Karpas-422 (cell line): ENCODE results near the gene NFYC. TPM values are rescaled to one million over a fixed set of nuclear protein-coding genes. Genes with fewer than 3 reads are reported as not detected.

Experiments
- DNase-seq: peaks from one replicate; pipeline ENCODE4 v3.0.0-alpha.2; 2015
- H2AFZ ChIP-seq: fragments of 200-600 bp; sonication (generic); 2 replicates; pipeline ENCODE4 v1.6.1; 2014; ENCODE audit warnings: antibody characterized with exemption, low read length, mixed read lengths
- H3K27ac ChIP-seq: fragments of 200-600 bp; sonication (generic); 2 replicates; pipeline ENCODE4 v1.5.1; 2014; ENCODE audit warnings: mild to moderate bottlenecking, low read length, moderate library complexity
- H3K27me3 ChIP-seq: fragments of 200-600 bp; sonication (generic); 2 replicates; pipeline ENCODE4 v1.6.1; 2014; ENCODE audit warnings: low read length, mixed read lengths
- H3K36me3 ChIP-seq: fragments of 200-600 bp; sonication (generic); 2 replicates; pipeline ENCODE4 v1.6.1; 2014; ENCODE audit warnings: low read length, mixed read lengths; ENCODE audit not compliant: insufficient read depth
- H3K4me1 ChIP-seq: fragments of 200-600 bp; sonication (generic); 2 replicates; pipeline ENCODE4 v1.6.1; 2014; ENCODE audit warnings: mild to moderate bottlenecking, low read length, mixed read lengths
- H3K4me2 ChIP-seq: fragments of 200-600 bp; sonication (generic); 2 replicates; pipeline ENCODE4 v1.6.1; 2014; ENCODE audit warnings: low read length, low read depth, mild to moderate bottlenecking; ENCODE audit not compliant: poor library complexity, severe bottlenecking
- H3K4me3 ChIP-seq: fragments of 200-600 bp; sonication (generic); 2 replicates; pipeline ENCODE4 v1.5.1; 2014; ENCODE audit warnings: mild to moderate bottlenecking, antibody characterized with exemption, low read length, mixed read lengths
- H3K79me2 ChIP-seq: fragments of 200-600 bp; sonication (generic); 2 replicates; pipeline ENCODE4 v1.6.1; 2014; ENCODE audit warnings: mild to moderate bottlenecking, low read length, mixed read lengths
- H3K9ac ChIP-seq: fragments of 200-600 bp; sonication (generic); 2 replicates; pipeline ENCODE4 v1.6.0; 2014; ENCODE audit warnings: low read length
- H3K9me2 ChIP-seq: fragments of 200-600 bp; sonication (generic), shearing (Covaris generic); replicated peaks from 2 replicates; pipeline ENCODE4 v1.6.0; 2014; ENCODE audit warnings: mild to moderate bottlenecking, low read length, moderate library complexity; ENCODE audit not compliant: insufficient read depth
- H3K9me3 ChIP-seq: fragments of 300-700, 200-600 bp; sonication (generic); 2 replicates; pipeline ENCODE4 v1.6.1; 2014; ENCODE audit warnings: low read length, mixed read lengths
- H4K20me1 ChIP-seq: fragments of 200-600 bp; sonication (generic); 2 replicates; pipeline ENCODE4 v1.6.1; 2014; ENCODE audit warnings: mild to moderate bottlenecking, antibody characterized with exemption, low read length, low read depth; ENCODE audit not compliant: insufficient read depth
- total RNA-seq: library from RNA; depleted of rRNA; stranded (reverse); fragments of >200 nt; shearing (Covaris generic); gene quantifications from 2 replicates; pipeline ENCODE4 v1.2.3, GENCODE V29; 2014; ENCODE audit warnings: low replicate concordance

NFYC gene
- total RNA-seq, 1 experiment from 2014 or later: 62.6 TPM

DNA sequence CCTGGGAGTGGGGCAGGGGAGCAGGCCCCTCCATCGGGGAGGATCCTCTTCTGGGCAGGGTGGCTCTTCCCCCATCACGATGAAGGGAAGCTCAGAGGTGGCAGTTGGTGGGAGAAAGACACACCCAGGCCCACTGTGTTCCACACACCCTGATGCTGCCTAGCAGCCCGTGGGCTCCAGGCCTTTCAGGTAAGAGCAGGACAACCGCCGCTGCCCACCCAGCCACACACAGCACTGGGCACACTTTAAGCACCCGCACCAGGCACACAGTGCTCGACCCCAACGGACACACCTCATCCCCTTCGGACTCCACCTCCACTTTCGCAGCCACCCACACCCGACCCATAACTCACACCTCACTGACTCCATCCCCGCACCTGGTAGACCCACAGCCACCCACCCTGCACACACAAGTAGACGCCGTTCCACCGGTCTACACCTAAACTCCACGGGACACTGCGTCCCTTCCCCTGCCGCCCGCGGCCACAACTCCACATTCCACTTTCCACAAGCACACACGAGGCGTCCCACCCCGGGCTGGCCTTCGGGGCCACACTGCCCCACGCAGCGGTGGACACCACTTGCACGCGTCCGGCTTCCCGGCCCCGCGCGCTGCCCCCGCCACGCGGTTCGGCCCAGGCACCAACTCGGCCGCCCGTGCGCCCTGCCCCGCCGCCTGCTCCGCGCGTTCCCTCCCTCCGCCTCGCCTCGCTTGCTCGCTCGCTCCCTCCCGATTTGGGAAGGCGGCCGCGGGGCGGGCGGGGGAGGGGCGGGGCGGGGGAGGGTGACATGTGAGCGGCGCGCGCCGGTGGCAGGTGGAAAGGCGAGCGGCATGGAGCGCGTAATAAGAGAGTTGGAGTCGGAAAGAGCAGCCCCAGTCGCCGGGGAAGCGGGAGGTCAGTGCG lies 91.7 kb downstream of the NFYC start, which contains the start of gene KCNQ4:
TSS of gene KCNQ4 (plus strand) at position 787 of the 905 bp plus-strand sequence. CDS start 307 bp downstream, outside the sequence.
- no peak within 1 kb of the TSS for H2AFZ ChIP-seq
- no peaks in the 10 kb centered on the region for H3K9me2 ChIP-seq
- H3K9me3 ChIP-seq: no peaks in the 10 kb centered on the region
- H3K4me2 ChIP-seq: peak within 1 kb of the TSS; percentile 66
- no peaks in the 10 kb centered on the region for H3K36me3 ChIP-seq
- H3K9ac ChIP-seq: peak within 1 kb of the TSS; percentile 78
- peaks cover 33% of the 10 kb centered on the region for H3K4me1 ChIP-seq
- H3K27ac ChIP-seq: peak within 1 kb of the TSS; percentile 76
- peak within 1 kb of the TSS; percentile 64 for H3K4me3 ChIP-seq
- peaks cover 11% of the 10 kb centered on the region for H3K79me2 ChIP-seq
- no peaks in the 10 kb centered on the region for H4K20me1 ChIP-seq
- no peaks in the 10 kb centered on the region for H3K27me3 ChIP-seq
- peak; percentile 70 for DNase-seq

DNA sequence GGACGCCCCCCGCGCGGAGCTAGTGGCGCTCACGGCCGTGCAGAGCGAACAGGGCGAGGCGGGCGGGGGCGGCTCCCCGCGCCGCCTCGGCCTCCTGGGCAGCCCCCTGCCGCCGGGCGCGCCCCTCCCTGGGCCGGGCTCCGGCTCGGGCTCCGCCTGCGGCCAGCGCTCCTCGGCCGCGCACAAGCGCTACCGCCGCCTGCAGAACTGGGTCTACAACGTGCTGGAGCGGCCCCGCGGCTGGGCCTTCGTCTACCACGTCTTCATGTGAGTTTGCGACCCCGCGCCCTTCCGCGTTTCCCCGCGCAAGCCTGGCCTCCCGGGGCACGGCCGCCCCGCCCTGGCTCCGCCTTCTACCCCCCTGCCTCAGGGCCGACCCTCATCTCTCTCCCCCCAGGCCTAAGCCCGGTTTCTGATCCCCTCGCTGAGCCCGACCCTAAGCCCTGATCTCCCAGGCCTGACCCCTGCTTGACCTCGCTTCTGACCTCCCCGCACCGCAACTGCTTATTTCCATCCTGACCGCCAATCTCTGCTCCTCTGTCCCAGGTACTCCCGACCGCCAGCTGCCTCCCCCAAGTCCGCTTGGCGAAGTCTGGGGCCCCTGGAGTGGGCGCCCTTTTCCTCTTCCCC lies 92.8 kb downstream of the NFYC start:
- H3K36me3 ChIP-seq: no peaks in the 10 kb centered on the region
- no peak overlapping the region for H3K27ac ChIP-seq
- peaks cover 33% of the 10 kb centered on the region for H3K4me1 ChIP-seq
- H3K79me2 ChIP-seq: peaks cover 11% of the 10 kb centered on the region
- H3K9ac ChIP-seq: 0 out of 2 replicates have a peak overlapping the region, but pooled peaks have one; percentile 27
- no peaks in the 10 kb centered on the region for H3K9me3 ChIP-seq
- no peaks in the 10 kb centered on the region for H4K20me1 ChIP-seq
- peak overlapping the region; percentile 18; the same call in 1 of the 2 replicates for H3K4me3 ChIP-seq
- H3K27me3 ChIP-seq: no peaks in the 10 kb centered on the region
- no peak for DNase-seq
- H2AFZ ChIP-seq: no peak overlapping the region
- peak overlapping the region; percentile 40 for H3K4me2 ChIP-seq
- H3K9me2 ChIP-seq: no peaks in the 10 kb centered on the region

DNA sequence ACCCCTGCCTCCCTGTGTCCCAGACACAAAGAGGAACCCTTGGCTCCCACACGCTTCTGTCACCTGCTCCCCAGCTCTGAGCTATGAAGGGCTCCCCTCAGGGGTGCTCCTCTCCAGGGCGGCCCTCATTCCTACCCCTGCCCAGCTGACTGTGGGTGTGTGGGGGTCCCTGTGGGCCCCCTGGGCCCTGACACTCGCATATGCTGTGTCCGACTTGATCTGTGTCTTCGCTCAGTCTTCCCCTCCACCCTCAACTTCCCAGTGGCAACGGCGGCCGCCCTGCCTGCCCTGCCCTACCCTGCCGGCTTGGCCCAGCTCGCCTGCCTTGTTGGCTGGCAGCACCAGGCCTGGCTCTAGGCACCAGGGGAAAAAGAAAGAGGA lies 93.3 kb downstream of the NFYC start:
- 0 out of 2 replicates have a peak overlapping the region, but pooled peaks have one; percentile 27 for H3K9ac ChIP-seq
- H2AFZ ChIP-seq: no peak overlapping the region
- no peak overlapping the region for H3K27ac ChIP-seq
- no peaks in the 10 kb centered on the region for H3K9me2 ChIP-seq
- H3K4me2 ChIP-seq: peak overlapping the region; percentile 40
- peaks cover 33% of the 10 kb centered on the region for H3K4me1 ChIP-seq
- no peaks in the 10 kb centered on the region for H3K27me3 ChIP-seq
- DNase-seq: no peak
- no peaks in the 10 kb centered on the region for H3K36me3 ChIP-seq
- peak overlapping the region; percentile 18; the same call in 1 of the 2 replicates for H3K4me3 ChIP-seq
- peaks cover 11% of the 10 kb centered on the region for H3K79me2 ChIP-seq
- no peaks in the 10 kb centered on the region for H3K9me3 ChIP-seq
- H4K20me1 ChIP-seq: no peaks in the 10 kb centered on the region

DNA sequence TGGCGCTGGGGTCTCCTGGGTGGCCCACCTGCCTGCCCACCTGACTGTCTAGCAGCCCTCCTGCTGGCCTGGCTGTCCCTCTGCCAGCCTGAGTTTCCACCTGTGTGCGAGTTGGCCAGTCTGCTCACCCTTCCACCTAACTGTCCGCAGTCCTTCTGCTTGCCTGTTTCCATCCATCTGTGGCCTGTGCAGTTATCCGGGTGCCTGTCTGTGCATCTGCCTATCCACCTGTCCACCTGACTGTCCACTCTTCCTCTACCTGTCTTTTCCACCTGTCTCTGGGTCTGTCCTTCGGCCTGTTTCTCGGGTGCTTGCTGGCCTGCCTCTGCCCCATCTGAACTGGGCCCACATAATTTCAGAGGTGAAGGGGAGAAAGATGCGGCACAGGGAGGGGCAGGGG lies 93.9 kb downstream of the NFYC start:
- Histone ChIP-seq H4K20me1 (no peaks in the 10 kb centered on the region), H3K4me3 (no peak overlapping the region; the same call in 1 of the 2 replicates), H3K36me3 (no peaks in the 10 kb centered on the region), H3K9me2 (no peaks in the 10 kb centered on the region), H2AFZ (no peak overlapping the region), H3K27me3 (no peaks in the 10 kb centered on the region), H3K79me2 (peaks cover 11% of the 10 kb centered on the region), H3K27ac (no peak overlapping the region), H3K4me2 (peak overlapping the region; percentile 40), H3K9ac (no peak overlapping the region), H3K4me1 (peaks cover 37% of the 10 kb centered on the region), H3K9me3 (no peaks in the 10 kb centered on the region)
- no peak for DNase-seq

DNA sequence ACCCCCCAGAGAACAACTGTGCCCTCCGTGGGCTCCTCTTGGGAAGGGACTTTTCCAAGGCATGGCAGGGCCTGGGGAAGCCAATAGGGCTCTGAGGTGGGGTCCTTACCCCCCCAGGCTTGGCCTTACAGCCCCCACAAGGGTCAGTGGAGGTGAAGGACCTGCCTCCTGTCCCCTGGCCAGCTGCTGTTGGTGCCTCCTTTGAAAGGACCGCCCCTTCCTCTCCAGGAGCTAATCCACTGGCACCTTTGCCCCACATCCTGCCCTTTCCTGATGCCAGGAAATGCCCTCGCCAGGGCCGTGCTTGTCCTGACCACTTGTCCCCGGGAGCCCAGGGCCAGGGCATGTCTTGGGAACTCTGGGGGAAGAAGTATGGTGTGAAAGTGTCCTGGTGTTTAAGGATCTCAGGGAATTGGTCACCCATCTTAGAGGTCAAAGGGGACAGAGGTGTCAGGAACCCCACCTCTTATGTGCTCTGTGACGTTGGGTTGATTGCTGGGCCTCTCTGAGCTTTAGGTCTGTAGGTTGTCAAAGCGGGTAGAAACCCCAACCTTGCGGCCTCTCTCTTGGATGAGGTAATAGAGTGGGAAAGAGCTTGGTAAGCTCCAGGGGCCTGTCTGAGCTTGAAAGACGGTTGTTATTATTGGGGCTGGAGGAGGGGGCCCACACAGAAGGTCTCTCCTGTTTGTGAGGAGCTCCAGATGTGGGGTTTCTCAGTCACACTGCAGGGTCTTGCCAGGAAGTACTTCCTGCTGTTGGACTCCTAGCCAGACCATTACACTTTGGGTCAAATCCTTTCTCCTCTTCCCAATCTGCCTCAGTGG lies 94.9 kb downstream of the NFYC start:
- Histone ChIP-seq H3K9ac (no peak overlapping the region), H4K20me1 (no peaks in the 10 kb centered on the region), H3K36me3 (no peaks in the 10 kb centered on the region), H3K9me2 (no peaks in the 10 kb centered on the region), H3K27me3 (no peaks in the 10 kb centered on the region), H2AFZ (no peak overlapping the region), H3K4me1 (peaks cover 39% of the 10 kb centered on the region), H3K4me2 (no peak overlapping the region), H3K27ac (no peak overlapping the region), H3K4me3 (no peak overlapping the region), H3K9me3 (no peaks in the 10 kb centered on the region), H3K79me2 (peaks cover 11% of the 10 kb centered on the region)
- DNase-seq: no peak

DNA sequence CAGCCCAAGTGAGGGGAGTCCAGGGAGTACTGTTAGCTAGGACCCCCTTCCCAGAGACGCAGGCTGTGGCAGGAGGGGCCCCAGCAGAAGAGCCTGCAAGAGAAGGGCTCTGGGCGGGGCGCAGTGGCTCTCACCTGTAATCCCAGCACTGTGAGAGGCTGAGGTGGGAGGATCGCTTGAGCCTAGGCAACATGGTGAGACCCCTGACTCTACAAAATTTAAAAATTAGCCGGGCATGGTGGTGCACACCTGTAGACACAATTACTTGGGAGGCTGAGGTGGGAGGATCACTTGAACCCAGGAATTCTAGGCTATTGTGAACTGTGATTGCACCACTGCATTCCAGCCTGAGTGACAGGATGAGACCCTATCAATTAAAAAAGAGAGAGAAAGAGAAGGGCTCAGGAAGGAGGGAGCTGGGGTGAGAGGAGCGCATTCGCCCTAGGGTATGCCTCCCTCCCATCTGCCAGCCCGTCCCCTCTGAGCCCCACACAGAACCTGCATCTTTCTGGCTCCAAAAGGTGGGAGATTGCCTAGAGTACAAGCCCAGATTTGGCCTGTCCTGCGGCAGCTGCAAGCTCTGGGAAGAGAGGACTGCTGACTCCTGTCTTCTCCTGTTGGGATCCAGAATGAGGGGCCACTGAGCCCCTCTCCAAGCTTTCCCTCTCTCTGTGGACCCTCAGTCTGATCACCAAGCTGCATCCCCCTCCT lies 95.6 kb downstream of the NFYC start:
- DNase-seq: no peak
- Histone ChIP-seq H3K9me2 (no peaks in the 10 kb centered on the region), H3K4me2 (no peak overlapping the region), H3K9ac (no peak overlapping the region), H3K27ac (no peak overlapping the region), H3K4me3 (no peak overlapping the region), H3K4me1 (peaks cover 36% of the 10 kb centered on the region), H3K9me3 (no peaks in the 10 kb centered on the region), H4K20me1 (no peaks in the 10 kb centered on the region), H3K36me3 (no peaks in the 10 kb centered on the region), H2AFZ (no peak overlapping the region), H3K27me3 (no peaks in the 10 kb centered on the region), H3K79me2 (peaks cover 11% of the 10 kb centered on the region)

DNA sequence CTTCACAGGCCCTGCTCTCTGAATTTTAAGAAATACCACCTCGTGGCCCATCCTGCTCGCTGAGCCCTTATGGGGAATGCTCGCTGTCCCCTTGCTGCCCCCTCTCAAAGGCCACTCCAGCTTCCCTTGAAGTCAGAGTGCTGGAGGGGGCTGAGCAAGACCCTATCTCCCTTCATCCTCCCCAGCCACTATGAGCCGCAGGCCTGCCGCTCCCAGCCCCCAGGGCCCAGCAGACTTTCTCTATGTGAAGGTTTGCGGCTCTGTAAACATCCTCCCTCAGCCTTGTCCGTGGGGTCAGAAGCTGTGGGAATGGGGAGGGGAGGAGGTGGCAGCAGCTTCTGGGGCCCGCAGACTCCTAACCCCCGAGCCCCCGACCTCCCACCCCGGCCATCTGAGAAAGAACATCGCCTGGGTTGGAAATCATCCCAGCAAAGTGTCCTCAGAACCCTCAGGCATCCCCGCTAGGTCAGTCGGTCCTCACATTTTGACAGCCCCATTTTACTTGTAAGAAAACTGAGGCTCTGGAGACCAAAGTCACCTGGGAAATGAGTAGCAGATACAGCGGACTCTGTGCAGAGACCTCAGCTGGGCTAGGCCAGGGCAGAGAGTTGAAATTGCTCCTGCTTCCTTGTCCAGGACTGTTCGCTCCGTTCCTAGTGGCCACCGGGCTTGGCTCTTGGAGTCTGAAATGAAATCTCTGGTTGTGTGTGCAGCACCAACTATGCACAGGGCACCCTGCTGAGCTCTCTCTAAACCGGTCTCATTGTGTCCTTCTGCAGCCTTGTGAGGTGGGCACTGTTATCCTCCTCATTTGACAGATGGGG lies 96.4 kb downstream of the NFYC start:
- Histone ChIP-seq H3K4me1 (peaks cover 28% of the 10 kb centered on the region), H3K9ac (no peak overlapping the region), H3K27me3 (no peaks in the 10 kb centered on the region), H4K20me1 (no peaks in the 10 kb centered on the region), H3K9me3 (no peaks in the 10 kb centered on the region), H3K4me2 (no peak overlapping the region), H2AFZ (no peak overlapping the region), H3K36me3 (no peaks in the 10 kb centered on the region), H3K9me2 (no peaks in the 10 kb centered on the region), H3K4me3 (no peak overlapping the region), H3K79me2 (peaks cover 11% of the 10 kb centered on the region), H3K27ac (no peak overlapping the region)
- DNase-seq: no peak
